Liver (tissue), 9 donors: Measurements from ENCODE around the gene KLHL12. TPM values are rescaled to one million over a fixed set of nuclear protein-coding genes. Genes with fewer than 3 reads are reported as not detected.

Experiments used
- DNase-seq: peaks from one replicate; pipeline ENCODE4 v3.0.0-alpha.2; 2017; ENCODE audit warnings: low spot score
- H3K27ac ChIP-seq, 2 donors: one replicate each; pipeline ENCODE4 v1.7.0; 2013; ENCODE audit warnings: inconsistent platforms in 2 of 2, low read length in 2 of 2, control low read depth in 1 of 2, low read depth in 1 of 2, mild to moderate bottlenecking in 1 of 2
- H3K27me3 ChIP-seq, 4 donors: one replicate each; pipeline versions ENCODE4 v1.6.1 to v1.7.0; 2013; ENCODE audit warnings: low read length in 3 of 4, inconsistent platforms in 1 of 4, mild to moderate bottlenecking in 1 of 4, moderate library complexity in 1 of 4; ENCODE audit not compliant: control insufficient read depth in 4 of 4, insufficient read depth in 4 of 4
- H3K36me3 ChIP-seq, 4 donors: one replicate each; pipeline versions ENCODE4 v1.6.1 to v1.7.0; 2013; ENCODE audit warnings: low read length in 3 of 4, mild to moderate bottlenecking in 3 of 4, low read depth in 1 of 4, moderate library complexity in 1 of 4; ENCODE audit not compliant: control insufficient read depth in 4 of 4, insufficient read depth in 3 of 4
- H3K4me1 ChIP-seq, 4 donors: one replicate each; pipeline versions ENCODE4 v1.6.1 to v1.7.0; 2013; ENCODE audit warnings: low read length in 3 of 4, mild to moderate bottlenecking in 3 of 4, moderate library complexity in 1 of 4; ENCODE audit not compliant: control insufficient read depth in 4 of 4, insufficient read depth in 4 of 4
- H3K4me3 ChIP-seq, 3 donors: one replicate each; pipeline versions ENCODE4 v1.6.1 to v1.7.0; 2013; ENCODE audit warnings: low read length in 3 of 3, control low read depth in 1 of 3, low read depth in 1 of 3, mild to moderate bottlenecking in 1 of 3
- H3K9ac ChIP-seq, 2 donors: one replicate each; pipeline ENCODE4 v1.7.0; 2013; ENCODE audit warnings: low read length in 2 of 2, mild to moderate bottlenecking in 2 of 2, moderate library complexity in 2 of 2, control low read depth in 1 of 2, low read depth in 1 of 2
- H3K9me3 ChIP-seq, 4 donors: one replicate each; pipeline versions ENCODE4 v1.6.1 to v1.7.0; 2013; ENCODE audit warnings: low read length in 3 of 4; ENCODE audit not compliant: control insufficient read depth in 4 of 4
- ATF3 ChIP-seq: IDR thresholded peaks from 2 replicates; pipeline ENCODE4 v1.6.1; 2016; ENCODE audit warnings: antibody characterized with exemption
- CTCF ChIP-seq: fragments of 150-350 bp; IDR thresholded peaks from 2 replicates; pipeline ENCODE4 v1.5.1; 2017; ENCODE audit warnings: improper control_type of control experiment, low read depth, low read length; ENCODE audit not compliant: missing input control
- FOXA2 ChIP-seq: IDR thresholded peaks from 2 replicates; pipeline ENCODE4 v1.6.1; 2016; ENCODE audit warnings: antibody characterized with exemption
- GABPA ChIP-seq, 2 donors: IDR thresholded peaks in 1 of 2; conservative IDR thresholded peaks in 1 of 2; 2 replicates each; pipeline ENCODE4 v1.6.1; 2016; ENCODE audit warnings: antibody characterized with exemption in 2 of 2, mild to moderate bottlenecking in 1 of 2, moderate library complexity in 1 of 2
- RAD21 ChIP-seq, 2 donors: IDR thresholded peaks; 2 replicates each; pipeline ENCODE4 v1.6.1; 2016; ENCODE audit warnings: antibody characterized with exemption in 2 of 2, mild to moderate bottlenecking in 2 of 2
- REST ChIP-seq: IDR thresholded peaks from 2 replicates; pipeline ENCODE4 v1.6.1; 2016; ENCODE audit warnings: antibody characterized with exemption, mild to moderate bottlenecking
- RXRA ChIP-seq, 2 donors: IDR thresholded peaks; 2 replicates each; pipeline ENCODE4 v1.6.1; 2017 to 2018; ENCODE audit warnings: antibody characterized with exemption in 2 of 2, mild to moderate bottlenecking in 1 of 2
- SP1 ChIP-seq: IDR thresholded peaks from 2 replicates; pipeline ENCODE4 v1.6.1; 2018; ENCODE audit warnings: antibody characterized with exemption, mild to moderate bottlenecking
- ZBTB33 ChIP-seq: IDR thresholded peaks from 2 replicates; pipeline ENCODE4 v1.6.1; 2016; ENCODE audit warnings: antibody characterized with exemption
- WGBS: extraction: QIAGEN DNeasy Blood & Tissue Kit; methylation state at CpG from one replicate; pipeline ENCODE4 v1.1.7; 2013; 5-methylcytosine and 5-hydroxymethylcytosine counted together
- polyA plus RNA-seq, 2 donors: library from polyadenylated mRNA; stranded (reverse) in 1 of 2; unstranded in 1 of 2; fragments of 200-250 nt in 1 of 2; fragments of >200 nt in 1 of 2; fragmentation: Nextera tagmentation in 1 of 2; extraction: Ambion mirVana in 1 of 2; gene quantifications; one replicate each; pipeline versions ENCODE4 v1.2.1 to v1.2.3, GENCODE V29; 2013 to 2015
- total RNA-seq, 2 donors: library from RNA; depleted of rRNA; stranded (reverse); fragments of >200 nt; gene quantifications; one replicate each; pipeline ENCODE4 v1.2.3, GENCODE V29; 2014
- donor health status: healthy.
- donor health status: healthy.
- donor health status: healthy.
- donor health status: healthy.
- donor health status: healthy.

Gene KLHL12
- total and polyA plus RNA-seq, 4 donors, result 7.2 to 17.5 (median 10.4) TPM

GRCh38 chr1:202958544-202959275 lies 31.7 kb upstream of the KLHL12 start:
- Histone ChIP-seq H3K36me3 (peaks cover 2 to 23% (median 8%) of the 10 kb centered on the region in 4 donors), H3K4me1 (peaks cover 12 to 42% (median 32%) of the 10 kb centered on the region in 4 donors), H3K9ac (peak overlapping the region; percentile 50 to 87), H3K27me3 (no peaks in the 10 kb centered on the region), H3K27ac (peak overlapping the region in 1 of 2 donors; percentile 37), H3K4me3 (peak overlapping the region; percentile 59 to 94 (median 64)), H3K9me3 (no peaks in the 10 kb centered on the region)
- DNase-seq, result no peak
- WGBS, result 4% methylated on average over 10 of the region's 10 CpGs
- TF ChIP-seq SP1, result peak; percentile 32
- TF ChIP-seq FOXA2, result no peak
- TF ChIP-seq CTCF, result no peak
- TF ChIP-seq RXRA (IDR thresholded peaks at IDR 0.05), result no peak
- TF ChIP-seq ZBTB33, result no peak
- TF ChIP-seq RAD21 (IDR thresholded peaks at IDR 0.05), result no peak
- TF ChIP-seq REST, result no peak

- H3K4me1 ChIP-seq, result peaks cover 14 to 49% (median 35%) of the 10 kb centered on the region in 4 donors
- no peaks in the 10 kb centered on the region for H3K9me3 ChIP-seq
- H3K27ac ChIP-seq, result peak within 1 kb of the TSS; percentile 78 to 88
- H3K4me3 ChIP-seq, result peak within 1 kb of the TSS; percentile 85 to 94 (median 87)
- under 1% methylated on average over 86 of the region's 86 CpGs for WGBS
- H3K9ac ChIP-seq, result peak within 1 kb of the TSS; percentile 86 to 87
- DNase-seq, result peak; percentile 94
- no peaks in the 10 kb centered on the region for H3K27me3 ChIP-seq
- TF ChIP-seq GABPA (IDR thresholded peaks at IDR 0.05 in 1 of 2, conservative IDR thresholded peaks at IDR 0.05 in 1 of 2), result peak in 1 of 2 donors; percentile 72
- TF ChIP-seq CTCF, result peak; percentile 30
- TF ChIP-seq RXRA (IDR thresholded peaks at IDR 0.05), result no peak
- peak; percentile 34 for TF ChIP-seq SP1
- no peak for TF ChIP-seq ATF3
- peaks cover 0 to 16% (median 7%) of the 10 kb centered on the region in 4 donors for H3K36me3 ChIP-seq
Measured at GRCh38 chr1:202957733-202958543, 30.9 kb upstream of the KLHL12 start, which contains the start of gene ADIPOR1. ADIPOR1 (minus strand) TSS chr1:202958312; CDS start chr1:202951070, 7,242 bp downstream.
